Neural crest cell (in vitro differentiated cells): ENCODE data around the gene PPP6R1. TPM values are rescaled to one million over a fixed set of nuclear protein-coding genes. Genes with fewer than 3 reads are reported as not detected.

Experiments
- DNase-seq: peaks from one replicate; pipeline ENCODE4 v3.0.0; 2021; ENCODE audit warnings: low read depth, mixed read lengths, low spot score
- H3K27ac Mint-ChIP-seq: one replicate; pipeline ENCODE4 v1.8.0; 2021; ENCODE audit warnings: mild to moderate bottlenecking, mixed read lengths; ENCODE audit not compliant: unreplicated experiment
- H3K27me3 Mint-ChIP-seq: 2 replicates; pipeline ENCODE4 v1.8.0; 2021; ENCODE audit warnings: low read depth, mild to moderate bottlenecking, mixed read lengths
- H3K36me3 Mint-ChIP-seq: 2 replicates; pipeline ENCODE4 v1.8.0; 2021; ENCODE audit warnings: low read depth, mild to moderate bottlenecking, mixed read lengths
- H3K4me1 Mint-ChIP-seq: 2 replicates; pipeline ENCODE4 v1.8.0; 2021; ENCODE audit warnings: mixed read lengths
- H3K4me3 Mint-ChIP-seq: one replicate; pipeline ENCODE4 v1.8.0; 2021; ENCODE audit warnings: mild to moderate bottlenecking, mixed read lengths
- H3K9me3 Mint-ChIP-seq: 2 replicates; pipeline ENCODE4 v1.8.0; 2021; ENCODE audit warnings: mixed read lengths
- long read RNA-seq: library from polyadenylated mRNA; unstranded; transcript quantifications from one replicate; pipeline ENCODE4 v2.0.0, GENCODE V29; 2020
- total RNA-seq: library from RNA; stranded (reverse); gene quantifications from 2 replicates; pipeline ENCODE4 v1.2.1, GENCODE V29; 2021
- TF ChIP-seq, protein P1 (sequence below): fragments of 200-600 bp; sonication (generic); conservative IDR thresholded peaks from 2 replicates; pipeline ENCODE4 v1.5.0; 2021; ENCODE audit warnings: antibody characterized with exemption, mild to moderate bottlenecking

Gene PPP6R1, protein sequence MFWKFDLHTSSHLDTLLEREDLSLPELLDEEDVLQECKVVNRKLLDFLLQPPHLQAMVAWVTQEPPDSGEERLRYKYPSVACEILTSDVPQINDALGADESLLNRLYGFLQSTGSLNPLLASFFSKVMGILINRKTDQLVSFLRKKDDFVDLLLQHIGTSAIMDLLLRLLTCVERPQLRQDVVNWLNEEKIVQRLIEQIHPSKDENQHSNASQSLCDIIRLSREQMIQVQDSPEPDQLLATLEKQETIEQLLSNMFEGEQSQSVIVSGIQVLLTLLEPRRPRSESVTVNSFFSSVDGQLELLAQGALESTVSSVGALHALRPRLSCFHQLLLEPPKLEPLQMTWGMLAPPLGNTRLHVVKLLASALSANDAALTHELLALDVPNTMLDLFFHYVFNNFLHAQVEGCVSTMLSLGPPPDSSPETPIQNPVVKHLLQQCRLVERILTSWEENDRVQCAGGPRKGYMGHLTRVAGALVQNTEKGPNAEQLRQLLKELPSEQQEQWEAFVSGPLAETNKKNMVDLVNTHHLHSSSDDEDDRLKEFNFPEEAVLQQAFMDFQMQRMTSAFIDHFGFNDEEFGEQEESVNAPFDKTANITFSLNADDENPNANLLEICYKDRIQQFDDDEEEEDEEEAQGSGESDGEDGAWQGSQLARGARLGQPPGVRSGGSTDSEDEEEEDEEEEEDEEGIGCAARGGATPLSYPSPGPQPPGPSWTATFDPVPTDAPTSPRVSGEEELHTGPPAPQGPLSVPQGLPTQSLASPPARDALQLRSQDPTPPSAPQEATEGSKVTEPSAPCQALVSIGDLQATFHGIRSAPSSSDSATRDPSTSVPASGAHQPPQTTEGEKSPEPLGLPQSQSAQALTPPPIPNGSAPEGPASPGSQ
- total RNA-seq: 71.2 and 73.1 TPM in 2 replicates
- long read RNA-seq: 0 reads

DNA sequence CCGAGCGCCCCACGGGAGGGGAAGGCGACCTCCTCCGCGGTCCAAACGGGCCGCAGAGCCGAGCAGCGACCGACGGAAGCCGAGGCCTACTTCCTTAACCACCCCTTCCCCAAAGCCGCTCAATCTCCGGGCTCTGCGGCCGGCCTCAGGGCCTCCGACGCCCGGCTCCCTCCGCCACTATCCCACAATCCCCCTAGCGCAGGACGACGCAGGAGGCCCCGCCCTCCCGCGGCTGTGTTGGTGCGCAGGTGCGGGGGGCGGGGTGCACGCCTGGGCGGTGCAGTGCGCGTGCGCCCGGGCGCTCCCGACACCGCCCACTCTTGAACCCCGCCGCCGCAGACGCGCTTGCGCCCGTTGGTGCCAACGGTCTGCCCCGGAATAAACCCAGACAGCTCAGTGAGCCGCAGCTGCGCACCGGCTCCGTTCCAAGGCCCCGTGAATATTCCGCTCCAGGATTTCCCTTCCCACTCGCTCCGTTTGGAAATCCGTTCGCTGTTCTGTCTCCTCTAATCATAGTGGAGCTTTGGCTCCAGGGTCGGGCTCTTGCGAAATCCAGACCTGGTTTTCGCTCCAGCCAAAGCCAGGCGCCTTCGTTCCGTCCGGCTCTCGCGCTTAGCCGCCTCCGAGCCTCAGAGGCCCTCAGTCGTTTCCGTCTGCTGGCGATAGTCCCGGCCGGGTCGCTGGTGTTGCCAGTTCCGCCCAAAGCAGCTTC is at the start of gene PPP6R1:
PPP6R1 (minus strand) TSS at position 190 of the 712 bp plus-strand sequence. CDS start 11,914 bp downstream, outside the sequence.
- peak within 1 kb of the TSS; percentile 98 for H3K4me3 Mint-ChIP-seq
- H3K27ac Mint-ChIP-seq: peak within 1 kb of the TSS; percentile 98
- DNase-seq: peak; percentile 99
- H3K36me3 Mint-ChIP-seq: peaks cover 5% of the 10 kb centered on the region
- no peaks in the 10 kb centered on the region for H3K27me3 Mint-ChIP-seq
- peaks cover 47% of the 10 kb centered on the region for H3K4me1 Mint-ChIP-seq
- TF ChIP-seq, protein P1, sequence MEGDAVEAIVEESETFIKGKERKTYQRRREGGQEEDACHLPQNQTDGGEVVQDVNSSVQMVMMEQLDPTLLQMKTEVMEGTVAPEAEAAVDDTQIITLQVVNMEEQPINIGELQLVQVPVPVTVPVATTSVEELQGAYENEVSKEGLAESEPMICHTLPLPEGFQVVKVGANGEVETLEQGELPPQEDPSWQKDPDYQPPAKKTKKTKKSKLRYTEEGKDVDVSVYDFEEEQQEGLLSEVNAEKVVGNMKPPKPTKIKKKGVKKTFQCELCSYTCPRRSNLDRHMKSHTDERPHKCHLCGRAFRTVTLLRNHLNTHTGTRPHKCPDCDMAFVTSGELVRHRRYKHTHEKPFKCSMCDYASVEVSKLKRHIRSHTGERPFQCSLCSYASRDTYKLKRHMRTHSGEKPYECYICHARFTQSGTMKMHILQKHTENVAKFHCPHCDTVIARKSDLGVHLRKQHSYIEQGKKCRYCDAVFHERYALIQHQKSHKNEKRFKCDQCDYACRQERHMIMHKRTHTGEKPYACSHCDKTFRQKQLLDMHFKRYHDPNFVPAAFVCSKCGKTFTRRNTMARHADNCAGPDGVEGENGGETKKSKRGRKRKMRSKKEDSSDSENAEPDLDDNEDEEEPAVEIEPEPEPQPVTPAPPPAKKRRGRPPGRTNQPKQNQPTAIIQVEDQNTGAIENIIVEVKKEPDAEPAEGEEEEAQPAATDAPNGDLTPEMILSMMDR: no peak
- H3K9me3 Mint-ChIP-seq: no peaks in the 10 kb centered on the region

DNA sequence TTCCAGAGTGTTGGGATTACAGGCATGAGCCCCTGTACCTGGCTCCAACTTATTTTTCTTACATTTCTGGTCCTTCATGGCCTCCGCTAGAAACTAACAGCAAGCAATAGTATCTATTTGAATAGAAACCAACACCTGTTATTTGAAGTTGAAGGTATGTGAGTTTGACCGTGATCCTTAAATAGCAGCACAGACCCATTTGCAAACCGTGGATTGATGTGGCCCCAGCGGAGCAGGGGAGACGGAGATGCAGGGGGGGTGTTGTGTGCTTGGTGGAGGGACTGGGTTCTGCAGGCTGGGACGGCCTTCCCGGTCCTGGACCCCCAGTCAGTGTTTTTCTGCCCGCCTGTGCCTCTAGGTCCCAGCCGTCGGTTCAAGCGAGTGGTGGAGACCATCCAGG is 49.5 kb upstream of the PPP6R1 start:
- H3K36me3 Mint-ChIP-seq: peaks cover 15% of the 10 kb centered on the region
- TF ChIP-seq, protein P1: no peak
- H3K4me1 Mint-ChIP-seq: peaks cover 20% of the 10 kb centered on the region
- no peak overlapping the region for H3K4me3 Mint-ChIP-seq
- no peak for DNase-seq
- H3K9me3 Mint-ChIP-seq: no peaks in the 10 kb centered on the region
- H3K27ac Mint-ChIP-seq: no peak overlapping the region
- no peaks in the 10 kb centered on the region for H3K27me3 Mint-ChIP-seq

DNA sequence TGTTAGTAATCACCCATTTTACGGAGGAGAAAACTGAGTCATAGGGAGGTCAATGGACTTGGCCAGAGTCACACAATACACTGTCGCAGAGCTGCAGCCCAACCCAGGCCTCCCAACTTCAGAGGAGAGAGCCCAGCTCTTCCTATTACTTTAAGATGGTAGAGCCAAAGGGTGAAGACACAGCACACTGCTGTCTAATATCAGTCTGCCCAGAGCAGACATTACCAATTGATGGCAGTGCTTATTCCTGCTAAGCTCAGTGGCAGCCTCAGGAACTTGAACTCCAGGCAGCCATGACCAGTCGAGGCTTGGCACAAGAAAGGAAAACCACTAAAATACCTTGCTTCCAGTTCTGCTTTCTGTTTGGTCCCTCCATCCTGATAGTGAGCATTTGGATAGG is 47.9 kb upstream of the PPP6R1 start:
- Mint-ChIP-seq H3K27ac (no peak overlapping the region), H3K4me1 (peaks cover 20% of the 10 kb centered on the region), H3K9me3 (no peaks in the 10 kb centered on the region), H3K4me3 (no peak overlapping the region), H3K36me3 (peaks cover 15% of the 10 kb centered on the region), H3K27me3 (no peaks in the 10 kb centered on the region)
- DNase-seq: no peak
- TF ChIP-seq, protein P1: no peak

DNA sequence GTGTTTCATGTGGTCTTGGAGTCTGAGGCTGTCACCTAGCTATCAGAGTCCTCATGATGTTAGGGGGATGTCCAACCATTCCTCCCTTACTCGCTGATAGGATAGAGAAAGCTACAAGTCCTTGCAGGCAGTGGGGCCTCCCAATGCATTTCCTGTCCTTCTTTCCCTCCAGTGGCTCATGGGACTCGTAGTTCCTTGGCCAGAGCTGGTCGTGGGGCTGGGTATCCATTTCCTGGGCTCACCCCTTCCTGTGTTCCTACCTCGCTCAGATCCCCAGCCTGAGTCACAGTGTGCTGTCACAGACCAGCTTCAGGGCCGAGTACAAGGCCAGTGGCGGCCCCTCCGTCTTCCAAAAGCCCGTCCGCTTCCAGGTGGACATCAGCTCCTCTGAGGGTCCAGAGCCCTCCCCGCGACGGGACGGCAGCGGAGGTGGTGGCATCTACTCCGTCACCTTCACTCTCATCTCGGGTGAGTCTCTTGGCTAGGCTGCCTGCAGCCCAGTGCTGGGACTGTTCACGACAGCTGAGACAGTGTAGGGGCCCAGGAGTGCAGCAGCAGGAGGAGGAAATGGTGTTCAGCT is 47.3 kb upstream of the PPP6R1 start:
- H3K36me3 Mint-ChIP-seq: peaks cover 15% of the 10 kb centered on the region
- DNase-seq: no peak
- H3K9me3 Mint-ChIP-seq: no peaks in the 10 kb centered on the region
- peaks cover 27% of the 10 kb centered on the region for H3K4me1 Mint-ChIP-seq
- TF ChIP-seq, protein P1: no peak
- no peak overlapping the region for H3K4me3 Mint-ChIP-seq
- H3K27me3 Mint-ChIP-seq: no peaks in the 10 kb centered on the region
- no peak overlapping the region for H3K27ac Mint-ChIP-seq

DNA sequence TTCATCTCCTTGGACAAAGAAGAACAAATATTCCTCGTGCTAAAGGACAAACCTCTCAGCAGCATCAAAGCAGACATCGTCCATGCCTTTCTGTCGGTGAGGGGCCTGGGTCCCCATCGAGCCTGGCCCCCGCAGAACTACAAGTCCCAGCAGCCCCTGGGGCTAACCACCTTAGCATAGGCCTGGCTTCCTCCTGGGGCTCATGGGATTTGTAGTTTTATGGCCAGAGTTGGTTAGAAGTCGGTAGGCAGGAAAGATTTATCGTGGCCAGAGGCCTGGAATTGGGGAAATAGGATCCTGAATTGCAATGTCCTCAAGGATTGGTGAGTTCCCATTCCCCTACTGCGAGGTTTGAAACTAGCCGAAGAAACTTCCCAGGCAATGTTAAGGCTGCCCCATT is 46.7 kb upstream of the PPP6R1 start:
- Mint-ChIP-seq H3K36me3 (peaks cover 15% of the 10 kb centered on the region), H3K27ac (peak overlapping the region; percentile 62), H3K27me3 (no peaks in the 10 kb centered on the region), H3K4me3 (peak overlapping the region; percentile 81), H3K9me3 (no peaks in the 10 kb centered on the region), H3K4me1 (peaks cover 32% of the 10 kb centered on the region)
- DNase-seq: no peak
- TF ChIP-seq, protein P1: no peak
